Stomach (tissue), 4 donors: ENCODE data around the gene METRNL.

Experiments used
- POLR2A ChIP-seq, 4 donors: fragments of 450-650 bp; IDR thresholded peaks; one replicate each; pipeline ENCODE4 v1.6.1; 2016; ENCODE audit warnings: antibody characterized with exemption in 4 of 4, control low read depth in 2 of 4, mild to moderate bottlenecking in 1 of 4, moderate library complexity in 1 of 4
- TF ChIP-seq, protein P1 (sequence below), 7 experiments: fragments of 450-650 bp in 4 of 7; fragments of 200-600 bp in 3 of 7; sonication (generic) in 3 of 7; IDR thresholded peaks; one replicate each; pipeline ENCODE4 v1.5.1; 2016 to 2019; ENCODE audit warnings: antibody characterized with exemption in 7 of 7, control low read depth in 2 of 7, mild to moderate bottlenecking in 1 of 7

DNA sequence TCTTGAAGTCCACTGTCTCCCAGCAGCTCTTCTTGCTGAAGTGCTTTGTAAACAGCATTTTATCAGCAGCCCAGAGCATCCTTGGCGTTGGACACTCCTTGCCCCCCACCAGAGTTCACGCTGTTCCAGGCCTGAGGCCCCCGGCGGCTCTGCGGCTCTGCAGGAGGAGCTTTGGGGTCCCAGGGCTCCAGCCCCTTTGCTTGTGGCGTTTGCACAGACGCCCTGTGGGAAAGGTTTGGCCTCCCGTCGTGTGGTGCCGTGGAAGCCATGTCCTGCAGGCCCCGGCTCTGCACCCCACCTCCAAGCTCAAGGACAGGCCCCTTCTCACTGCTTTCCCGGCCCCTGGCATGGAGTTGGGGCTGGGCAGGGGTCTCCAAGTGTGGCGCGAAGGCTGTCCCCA lies 14.1 kb downstream of the METRNL start:
- TF ChIP-seq, protein P1, sequence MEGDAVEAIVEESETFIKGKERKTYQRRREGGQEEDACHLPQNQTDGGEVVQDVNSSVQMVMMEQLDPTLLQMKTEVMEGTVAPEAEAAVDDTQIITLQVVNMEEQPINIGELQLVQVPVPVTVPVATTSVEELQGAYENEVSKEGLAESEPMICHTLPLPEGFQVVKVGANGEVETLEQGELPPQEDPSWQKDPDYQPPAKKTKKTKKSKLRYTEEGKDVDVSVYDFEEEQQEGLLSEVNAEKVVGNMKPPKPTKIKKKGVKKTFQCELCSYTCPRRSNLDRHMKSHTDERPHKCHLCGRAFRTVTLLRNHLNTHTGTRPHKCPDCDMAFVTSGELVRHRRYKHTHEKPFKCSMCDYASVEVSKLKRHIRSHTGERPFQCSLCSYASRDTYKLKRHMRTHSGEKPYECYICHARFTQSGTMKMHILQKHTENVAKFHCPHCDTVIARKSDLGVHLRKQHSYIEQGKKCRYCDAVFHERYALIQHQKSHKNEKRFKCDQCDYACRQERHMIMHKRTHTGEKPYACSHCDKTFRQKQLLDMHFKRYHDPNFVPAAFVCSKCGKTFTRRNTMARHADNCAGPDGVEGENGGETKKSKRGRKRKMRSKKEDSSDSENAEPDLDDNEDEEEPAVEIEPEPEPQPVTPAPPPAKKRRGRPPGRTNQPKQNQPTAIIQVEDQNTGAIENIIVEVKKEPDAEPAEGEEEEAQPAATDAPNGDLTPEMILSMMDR (IDR thresholded peaks at IDR 0.05): no peak
- no peak for TF ChIP-seq POLR2A (IDR thresholded peaks at IDR 0.05)
